ENCODE measurements around the gene ACTMAP.

DNA sequence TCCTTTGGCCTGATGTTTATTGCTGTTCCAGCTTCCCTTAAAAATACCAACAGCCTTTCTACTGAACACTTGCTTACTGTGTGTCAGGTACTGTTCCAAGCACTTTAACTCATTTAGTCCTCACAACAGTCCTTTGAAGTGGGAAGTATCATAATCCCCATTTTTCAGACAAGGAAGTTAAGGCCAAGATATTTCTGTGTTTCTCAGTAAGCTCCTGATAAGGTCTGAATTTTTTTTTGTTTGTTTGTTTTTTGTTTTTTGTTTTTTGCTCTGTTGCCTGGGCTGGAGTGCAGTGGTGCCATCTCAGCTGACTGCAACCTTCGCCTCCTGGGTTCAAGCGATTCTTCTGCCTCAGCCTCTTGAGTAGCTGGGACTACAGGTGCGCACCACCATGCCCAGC is 8.2 kb upstream of the ACTMAP start:
- TF ChIP-seq MAX (IDR thresholded peaks at IDR 0.05), result no peak
- no peak for TF ChIP-seq POLR2AphosphoS5 (IDR thresholded peaks at IDR 0.05; ENCODE audit: low read depth, low read length)
